ENCODE measurements around the gene LRRC25. TPM values are rescaled to one million over a fixed set of nuclear protein-coding genes. Genes with fewer than 3 reads are reported as not detected.

Gene LRRC25
- total and polyA plus RNA-seq, 9 donors, result 1.2 to 2.4 (median 1.5) TPM

DNA sequence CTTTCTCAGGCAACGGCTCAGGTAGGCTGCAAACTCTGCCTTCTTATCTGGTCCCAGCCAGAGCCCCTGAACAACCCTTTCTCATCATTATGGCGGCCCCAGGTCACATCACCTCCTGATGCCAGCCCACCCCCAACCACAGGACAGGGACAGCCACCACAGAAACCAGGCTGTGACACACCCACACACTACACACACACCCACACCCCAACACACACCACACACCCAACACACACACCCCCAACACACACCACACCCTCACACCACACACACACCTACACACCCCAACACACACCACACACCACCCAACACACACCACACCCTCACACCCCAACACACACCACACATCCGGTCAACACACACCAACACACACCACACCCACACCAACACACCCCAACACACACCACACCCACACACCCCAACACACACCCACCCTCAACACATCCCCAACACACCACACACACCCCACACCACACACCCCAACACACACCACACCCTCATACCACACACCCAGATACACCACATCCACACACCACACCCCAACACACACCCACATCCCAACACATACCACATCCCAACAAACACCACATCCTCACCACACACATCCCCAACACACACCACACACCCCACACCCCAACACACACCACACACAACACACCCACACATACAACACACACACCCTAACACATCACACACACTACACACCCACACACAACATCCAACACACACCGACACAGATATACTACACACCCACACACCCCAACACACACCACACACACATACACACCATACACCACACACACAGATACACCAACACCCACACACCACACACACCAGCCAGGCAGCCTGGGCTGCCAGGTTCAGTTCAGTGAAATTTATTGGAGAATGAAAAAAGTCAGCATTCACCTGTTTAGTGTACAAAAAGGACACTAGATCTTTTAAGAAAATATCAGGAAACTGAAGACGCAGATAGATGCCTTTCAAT is 44.7 kb upstream of the LRRC25 start:
- Histone ChIP-seq H3K4me1 (ENCODE audit: control insufficient read depth, insufficient read depth, low read length) (peaks cover 65% of the 10 kb centered on the region), H3K36me3 (ENCODE audit: control insufficient read depth, insufficient read depth, low read length) (peaks cover 38% of the 10 kb centered on the region), H3K27ac (ENCODE audit: low read length) (peak overlapping the region; percentile 4), H3K27me3 (ENCODE audit: control insufficient read depth, insufficient read depth, low read length) (no peaks in the 10 kb centered on the region), H3K4me3 (ENCODE audit: low read length) (peak overlapping the region; percentile 51), H3K9me3 (replicated peaks; ENCODE audit: control insufficient read depth, low read depth, low read length) (no peaks in the 10 kb centered on the region)
- DNase-seq, result no peak
- 68% methylated on average over 3 of the region's 5 CpGs for WGBS (ENCODE audit: insufficient coverage)

DNA sequence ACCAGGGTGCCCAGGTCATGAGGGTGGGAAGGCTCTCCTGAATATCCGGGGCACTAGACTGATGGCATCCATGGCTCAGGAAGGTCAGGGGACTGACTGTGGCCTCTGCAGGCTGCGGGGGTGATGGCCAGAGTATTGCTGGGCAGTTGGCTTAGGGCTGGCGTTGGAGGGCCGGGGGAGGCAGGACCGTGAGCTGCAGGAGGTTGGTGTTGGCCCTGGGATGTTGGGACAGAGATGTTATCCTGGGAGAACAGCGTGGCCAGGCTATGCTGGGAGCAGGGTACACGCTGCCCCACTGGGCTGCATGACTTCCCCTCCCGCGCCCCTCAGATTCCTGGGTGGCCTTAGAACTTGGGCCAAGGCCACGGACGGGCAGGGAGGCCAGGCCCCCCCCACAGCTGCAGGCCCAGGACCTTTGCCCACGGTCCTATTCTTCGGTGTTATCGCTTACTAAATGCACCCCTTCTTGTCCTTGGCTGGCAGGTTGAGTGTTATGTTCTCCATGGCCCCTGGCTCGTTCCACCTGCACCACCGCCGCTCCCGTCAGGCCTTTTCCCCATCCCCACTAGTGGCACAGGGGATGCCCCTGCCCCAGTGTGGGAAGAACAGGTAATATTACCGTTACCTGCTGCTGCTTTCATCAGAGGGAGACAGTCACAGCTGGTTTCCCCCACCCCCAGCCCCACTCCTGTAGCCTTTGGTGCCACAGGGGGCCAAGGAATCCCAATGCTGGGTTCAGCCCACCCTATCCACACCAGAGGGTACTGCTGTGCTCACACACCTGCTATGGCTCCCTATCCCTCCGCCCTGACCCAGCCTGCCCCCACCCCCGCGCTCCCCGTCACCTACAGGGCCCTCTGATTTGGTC is 43.7 kb upstream of the LRRC25 start:
- Histone ChIP-seq H3K36me3 (ENCODE audit: control insufficient read depth, insufficient read depth, low read length) (peaks cover 31% of the 10 kb centered on the region), H3K27me3 (ENCODE audit: control insufficient read depth, insufficient read depth, low read length) (no peaks in the 10 kb centered on the region), H3K9me3 (replicated peaks; ENCODE audit: control insufficient read depth, low read depth, low read length) (no peaks in the 10 kb centered on the region), H3K4me3 (ENCODE audit: low read length) (no peak overlapping the region), H3K4me1 (ENCODE audit: control insufficient read depth, insufficient read depth, low read length) (peaks cover 65% of the 10 kb centered on the region), H3K27ac (ENCODE audit: low read length) (no peak overlapping the region)
- DNase-seq, result no peak
- WGBS (ENCODE audit: insufficient coverage), result 69% methylated on average over 21 of the region's 23 CpGs

DNA sequence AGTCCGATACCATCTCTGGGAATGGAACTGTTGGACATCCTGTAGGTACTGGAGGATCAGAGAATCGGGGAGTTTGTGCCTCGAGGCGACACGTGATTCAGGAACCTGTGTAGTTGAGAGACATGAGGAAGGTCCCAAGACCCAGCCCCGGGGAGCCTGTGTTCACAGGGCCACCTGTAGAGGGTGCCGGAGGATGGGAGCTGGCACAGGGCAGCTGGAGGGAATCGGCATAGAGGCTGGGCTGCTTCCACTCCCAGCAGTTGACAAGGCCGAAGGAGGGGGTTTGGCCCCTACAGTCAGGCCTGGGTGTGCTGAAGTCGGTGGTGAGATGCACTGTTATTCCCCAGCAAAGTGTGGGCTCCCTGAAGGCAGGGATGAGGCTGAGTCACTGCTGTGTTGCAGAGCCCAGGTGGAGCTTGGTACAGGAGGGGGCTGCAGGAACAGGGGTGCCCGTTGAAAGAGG is 43.0 kb upstream of the LRRC25 start:
- H3K4me3 ChIP-seq (ENCODE audit: low read length), result no peak overlapping the region
- peaks cover 31% of the 10 kb centered on the region for H3K36me3 ChIP-seq (ENCODE audit: control insufficient read depth, insufficient read depth, low read length)
- 43% methylated on average over 10 of the region's 11 CpGs for WGBS (ENCODE audit: insufficient coverage)
- H3K27me3 ChIP-seq (ENCODE audit: control insufficient read depth, insufficient read depth, low read length), result no peaks in the 10 kb centered on the region
- H3K9me3 ChIP-seq (replicated peaks; ENCODE audit: control insufficient read depth, low read depth, low read length), result no peaks in the 10 kb centered on the region
- DNase-seq, result peak; percentile 31
- H3K4me1 ChIP-seq (ENCODE audit: control insufficient read depth, insufficient read depth, low read length), result peaks cover 63% of the 10 kb centered on the region
- H3K27ac ChIP-seq (ENCODE audit: low read length), result no peak overlapping the region

DNA sequence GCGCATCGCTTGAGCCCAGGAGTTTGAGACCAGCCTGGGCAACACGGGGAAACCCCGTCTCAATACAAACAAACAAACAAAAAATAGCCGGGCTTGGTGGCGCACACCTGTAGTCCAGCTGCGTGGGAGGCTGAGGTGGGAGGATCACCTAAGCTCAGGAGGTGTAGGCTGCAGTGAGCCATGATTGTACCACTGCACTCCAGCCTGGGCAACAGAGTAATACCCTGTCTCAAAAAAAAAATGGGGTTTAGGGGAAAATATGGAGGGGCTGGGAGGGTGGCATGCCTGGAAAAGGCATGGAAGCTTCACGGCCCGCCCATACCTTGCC is 42.5 kb upstream of the LRRC25 start:
- Histone ChIP-seq H3K27ac (ENCODE audit: low read length) (no peak overlapping the region), H3K4me1 (ENCODE audit: control insufficient read depth, insufficient read depth, low read length) (peaks cover 59% of the 10 kb centered on the region), H3K27me3 (ENCODE audit: control insufficient read depth, insufficient read depth, low read length) (no peaks in the 10 kb centered on the region), H3K4me3 (ENCODE audit: low read length) (no peak overlapping the region), H3K36me3 (ENCODE audit: control insufficient read depth, insufficient read depth, low read length) (peaks cover 34% of the 10 kb centered on the region), H3K9me3 (replicated peaks; ENCODE audit: control insufficient read depth, low read depth, low read length) (no peaks in the 10 kb centered on the region)
- 94% methylated on average over 4 of the region's 9 CpGs for WGBS (ENCODE audit: insufficient coverage)
- DNase-seq, result no peak

DNA sequence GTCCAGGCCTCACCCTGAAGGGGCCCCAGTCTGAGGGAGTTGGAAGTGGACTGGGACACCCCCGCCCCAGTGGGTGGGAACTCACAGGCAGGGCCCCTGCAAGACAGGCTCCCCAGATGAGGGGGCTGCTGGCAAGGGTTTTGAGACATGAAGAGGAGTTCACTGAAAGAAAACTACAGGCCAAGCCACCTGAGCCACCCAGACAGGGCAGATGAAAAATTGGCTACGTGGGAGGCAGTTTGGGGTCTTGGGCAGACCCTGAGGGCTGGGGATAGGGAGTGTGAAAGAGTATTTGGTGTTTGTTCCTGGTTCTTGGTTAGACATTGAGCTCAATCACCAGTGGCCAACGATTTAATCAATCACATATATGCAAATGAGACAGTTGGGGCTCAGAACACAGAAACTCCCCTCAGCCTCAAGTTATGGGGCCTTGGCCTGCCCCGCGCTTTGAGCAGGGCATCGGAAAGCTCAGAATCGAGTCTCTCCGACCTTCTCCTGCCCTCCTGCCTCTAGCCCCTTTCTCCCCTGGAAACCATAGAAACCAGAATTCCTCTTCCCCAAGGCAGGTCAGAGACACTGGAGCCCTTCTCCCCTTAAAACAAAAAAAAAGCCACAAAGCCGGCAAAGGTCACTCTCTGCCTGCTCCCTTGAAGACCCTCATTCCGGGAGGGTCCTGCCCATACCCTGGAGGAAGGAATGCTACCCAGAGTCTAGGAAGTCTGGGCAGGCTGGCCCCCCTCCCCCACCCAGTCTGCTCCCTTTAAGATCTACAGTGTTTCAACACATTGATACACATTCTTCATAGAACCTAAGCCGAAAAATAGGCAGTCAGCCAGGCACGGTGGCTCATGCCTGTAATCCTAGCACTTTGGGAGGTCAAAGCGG is 41.8 kb upstream of the LRRC25 start:
- Histone ChIP-seq H3K36me3 (ENCODE audit: control insufficient read depth, insufficient read depth, low read length) (peaks cover 31% of the 10 kb centered on the region), H3K27ac (ENCODE audit: low read length) (peak overlapping the region; percentile 74), H3K9me3 (replicated peaks; ENCODE audit: control insufficient read depth, low read depth, low read length) (no peaks in the 10 kb centered on the region), H3K4me3 (ENCODE audit: low read length) (no peak overlapping the region), H3K4me1 (ENCODE audit: control insufficient read depth, insufficient read depth, low read length) (peaks cover 56% of the 10 kb centered on the region), H3K27me3 (ENCODE audit: control insufficient read depth, insufficient read depth, low read length) (no peaks in the 10 kb centered on the region)
- 41% methylated on average over 10 of the region's 13 CpGs for WGBS (ENCODE audit: insufficient coverage)
- peak; percentile 42 for DNase-seq

DNA sequence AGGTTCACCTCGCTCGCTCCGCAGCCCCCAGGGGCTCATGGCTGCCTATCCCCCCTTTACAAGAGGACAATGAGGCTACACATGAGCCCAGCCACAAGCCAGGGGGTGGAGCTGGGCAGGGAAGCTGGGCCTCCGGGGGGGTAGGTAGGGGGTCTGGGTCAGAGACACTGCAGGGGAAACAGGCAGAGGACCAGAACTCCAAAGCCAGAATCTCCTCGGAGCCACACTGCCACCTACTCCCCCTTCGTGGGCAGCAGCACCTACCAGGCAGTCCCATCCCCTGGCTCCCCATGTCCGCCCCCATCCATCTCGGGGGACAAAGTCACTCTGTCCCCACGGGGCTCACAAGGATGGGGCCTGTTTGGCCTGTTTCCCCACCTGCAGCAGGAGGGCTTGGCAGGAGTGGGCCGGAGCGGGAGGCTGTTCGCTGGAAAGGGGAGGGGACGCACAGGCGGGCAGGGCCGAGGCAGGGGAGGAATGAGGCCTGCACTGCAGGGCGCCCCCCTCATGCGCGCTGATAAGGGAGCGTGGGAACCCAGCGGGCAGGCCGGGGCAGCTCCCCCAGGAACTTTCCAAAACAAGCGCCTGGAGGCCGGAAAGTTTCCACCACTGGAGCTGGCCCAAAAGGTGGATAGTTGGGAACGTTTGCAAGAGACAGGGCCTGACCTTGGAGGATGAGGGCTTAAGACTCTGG is 41.1 kb upstream of the LRRC25 start:
- Histone ChIP-seq H3K4me1 (ENCODE audit: control insufficient read depth, insufficient read depth, low read length) (peaks cover 59% of the 10 kb centered on the region), H3K4me3 (ENCODE audit: low read length) (peak overlapping the region; percentile 56), H3K27ac (ENCODE audit: low read length) (peak overlapping the region; percentile 74), H3K9me3 (replicated peaks; ENCODE audit: control insufficient read depth, low read depth, low read length) (no peaks in the 10 kb centered on the region), H3K27me3 (ENCODE audit: control insufficient read depth, insufficient read depth, low read length) (no peaks in the 10 kb centered on the region), H3K36me3 (ENCODE audit: control insufficient read depth, insufficient read depth, low read length) (peaks cover 27% of the 10 kb centered on the region)
- DNase-seq, result peak; percentile 69
- WGBS (ENCODE audit: insufficient coverage), result 10% methylated on average over 16 of the region's 24 CpGs

DNA sequence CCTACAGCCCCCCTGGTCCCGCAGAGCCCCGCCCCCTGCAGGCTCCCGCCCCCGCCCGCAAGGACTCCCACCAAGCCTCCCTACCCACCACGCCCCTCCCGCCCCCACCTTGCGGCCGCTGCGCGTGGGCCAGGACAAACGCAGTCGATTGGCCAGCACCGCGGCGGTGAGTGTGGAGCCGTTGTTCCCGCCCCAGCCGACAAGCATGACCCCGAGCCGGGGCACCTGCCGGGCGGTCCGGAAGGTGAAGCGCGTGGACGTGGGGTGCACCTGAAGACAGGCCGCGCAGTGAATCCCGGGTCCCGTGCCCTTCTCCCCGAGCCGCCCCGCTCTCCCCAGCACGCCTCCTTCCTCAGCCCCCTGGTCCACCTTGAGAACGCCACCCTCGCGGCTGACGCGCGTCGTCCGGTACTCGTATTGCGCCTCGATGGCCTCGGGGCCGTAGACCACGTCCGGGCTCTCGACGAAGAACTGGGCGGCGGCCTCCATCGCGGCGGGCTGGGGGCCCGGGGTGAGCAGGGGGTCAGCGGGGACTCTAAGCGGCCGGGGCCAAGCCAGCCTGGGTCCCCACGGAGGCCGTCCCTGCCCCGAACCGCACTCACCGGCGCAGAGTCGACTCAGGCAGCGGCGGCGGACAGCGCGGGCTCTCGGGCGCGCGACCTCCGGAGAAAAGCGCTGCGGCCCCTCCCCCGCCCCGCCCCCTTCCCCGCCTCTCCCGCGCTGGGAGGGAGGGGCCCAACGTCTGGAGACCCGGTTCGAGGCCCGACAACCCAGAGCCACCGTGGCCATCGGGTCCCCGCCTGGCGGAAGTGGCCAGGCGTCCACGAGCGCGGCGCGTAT is 40.3 kb upstream of the LRRC25 start, which contains the start of gene ISYNA1:
ISYNA1 (minus strand) TSS at position 643 of the 840 bp plus-strand sequence; CDS start at position 489, 154 bp downstream.
- under 1% methylated on average over 80 of the region's 99 CpGs for WGBS (ENCODE audit: insufficient coverage)
- DNase-seq, result peak; percentile 74
- Histone ChIP-seq H3K4me3 (ENCODE audit: low read length) (peak within 1 kb of the TSS; percentile 56), H3K36me3 (ENCODE audit: control insufficient read depth, insufficient read depth, low read length) (peaks cover 21% of the 10 kb centered on the region), H3K27me3 (ENCODE audit: control insufficient read depth, insufficient read depth, low read length) (no peaks in the 10 kb centered on the region), H3K27ac (ENCODE audit: low read length) (peak within 1 kb of the TSS; percentile 81), H3K9me3 (replicated peaks; ENCODE audit: control insufficient read depth, low read depth, low read length) (no peaks in the 10 kb centered on the region), H3K4me1 (ENCODE audit: control insufficient read depth, insufficient read depth, low read length) (peaks cover 66% of the 10 kb centered on the region)

DNA sequence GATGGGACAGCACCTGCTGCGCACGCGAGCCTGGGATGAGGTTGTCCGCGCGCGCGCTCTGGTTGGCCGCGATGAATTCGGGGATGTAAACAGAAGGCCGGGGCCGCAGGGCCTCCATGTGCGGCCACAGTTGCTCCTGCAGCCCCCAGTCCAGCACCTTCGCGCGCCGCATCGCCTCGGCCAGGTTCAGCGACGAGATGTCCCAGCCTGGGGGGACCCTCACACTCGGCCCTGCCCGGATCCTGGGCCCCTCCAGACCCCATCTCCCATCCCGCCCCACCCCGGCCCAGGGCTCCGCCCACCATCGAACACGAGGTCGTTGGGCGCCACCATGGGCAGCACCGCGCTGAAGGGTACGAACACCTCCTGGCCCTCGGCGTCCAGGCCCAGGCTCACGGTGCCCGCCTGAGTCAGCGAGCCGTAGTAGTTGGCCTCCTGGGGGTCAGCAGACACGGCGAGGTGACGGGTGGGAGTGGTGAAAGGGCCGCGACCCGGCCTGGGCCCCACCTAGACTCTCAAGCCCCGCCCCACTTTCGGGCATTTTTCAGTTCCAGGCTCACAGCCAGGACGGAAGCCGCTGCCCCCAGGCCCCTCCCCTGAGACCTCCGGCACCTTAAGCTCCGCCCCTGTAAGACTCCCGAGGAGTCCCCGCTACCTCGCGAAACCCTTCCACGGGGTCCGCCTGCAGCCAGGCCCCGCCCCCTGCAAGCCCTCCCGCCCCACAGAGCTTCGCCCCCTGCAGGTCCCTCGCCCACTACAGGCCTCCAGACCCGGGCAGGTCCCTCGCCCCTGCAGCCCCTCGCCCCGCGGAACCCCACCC is 39.5 kb upstream of the LRRC25 start:
- Histone ChIP-seq H3K36me3 (ENCODE audit: control insufficient read depth, insufficient read depth, low read length) (peaks cover 23% of the 10 kb centered on the region), H3K4me3 (ENCODE audit: low read length) (peak overlapping the region; percentile 56), H3K27ac (ENCODE audit: low read length) (peak overlapping the region; percentile 59), H3K4me1 (ENCODE audit: control insufficient read depth, insufficient read depth, low read length) (peaks cover 72% of the 10 kb centered on the region), H3K9me3 (replicated peaks; ENCODE audit: control insufficient read depth, low read depth, low read length) (no peaks in the 10 kb centered on the region), H3K27me3 (ENCODE audit: control insufficient read depth, insufficient read depth, low read length) (no peaks in the 10 kb centered on the region)
- peak; percentile 86 for DNase-seq
- 12% methylated on average over 56 of the region's 67 CpGs for WGBS (ENCODE audit: insufficient coverage)

Measured in muscle of leg (tissue), 11 donors.